HG03457 (cell line): Measurements from ENCODE around the gene MRPL22.
"Not testable (repeated sequence)": the region's sequence is repeated elsewhere in the genome, so short reads cannot be mapped to it uniquely, and the experiment has no call there.

Source experiments
- ATAC-seq: cut with Tn5 transposase; IDR thresholded peaks from one replicate; pipeline ENCODE4 v1.9.1; 2021; ENCODE audit warnings: moderate number of reproducible peaks; ENCODE audit not compliant: unreplicated experiment

MRPL22 gene

DNA sequence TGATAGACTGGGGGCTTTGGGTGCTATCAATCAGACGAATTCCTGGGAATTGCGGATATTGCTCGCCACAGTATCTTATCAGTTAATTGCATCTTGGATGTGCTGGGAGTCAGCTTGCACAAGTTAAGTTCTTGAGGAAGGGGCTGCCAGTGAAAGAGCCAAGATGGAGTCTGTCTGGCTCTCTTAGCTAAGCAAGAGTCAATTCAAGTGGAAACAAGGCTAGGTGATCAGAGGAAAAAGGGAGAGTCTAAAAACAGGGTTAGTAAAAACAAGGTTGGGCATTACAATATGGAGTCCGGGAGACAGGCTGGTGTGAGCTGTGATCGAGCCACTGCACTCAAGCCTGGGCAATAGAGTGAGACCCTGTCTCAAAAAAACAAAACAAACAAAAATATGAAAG lies 1.5 kb upstream of the MRPL22 start:
- not testable (repeated sequence) for ATAC-seq

GRCh38 chr5:154940375-154940771 lies 500 bp upstream of the MRPL22 start:
- no peak for ATAC-seq

- ATAC-seq = no peak
These were observed 2.7 kb downstream of the MRPL22 start for GRCh38 chr5:154943527-154943926.

- ATAC-seq = no peak
These were observed 3.8 kb downstream of the MRPL22 start for GRCh38 chr5:154944716-154945115.

DNA sequence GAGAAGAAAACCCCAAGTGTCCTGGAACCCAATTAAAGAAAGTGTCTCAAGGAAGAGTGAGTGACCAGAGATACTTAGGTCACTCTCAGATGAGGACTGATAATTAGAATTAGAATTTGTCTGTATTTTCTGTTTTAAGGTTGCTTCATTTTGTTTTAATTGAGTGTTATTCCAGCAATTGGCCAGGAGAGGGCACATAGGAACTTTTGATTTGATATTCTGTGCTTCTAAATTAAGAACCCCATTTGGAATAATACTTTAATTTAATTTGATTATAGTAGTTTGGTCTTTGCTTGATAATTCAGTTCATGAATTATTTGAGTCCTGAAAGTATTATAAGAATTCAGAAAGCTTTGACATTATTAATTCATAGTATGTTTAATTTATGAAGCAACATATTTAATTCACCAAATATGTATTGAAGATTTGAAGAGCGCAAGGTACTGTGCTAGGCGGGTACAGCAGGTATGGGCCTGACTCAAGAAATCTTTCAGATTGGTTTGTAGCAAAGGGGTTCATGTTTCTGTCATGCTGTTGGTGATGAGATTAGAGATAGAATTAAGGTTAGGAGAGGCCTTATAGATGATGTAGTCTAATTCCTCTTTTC lies 4.9 kb downstream of the MRPL22 start:
- no peak for ATAC-seq

DNA sequence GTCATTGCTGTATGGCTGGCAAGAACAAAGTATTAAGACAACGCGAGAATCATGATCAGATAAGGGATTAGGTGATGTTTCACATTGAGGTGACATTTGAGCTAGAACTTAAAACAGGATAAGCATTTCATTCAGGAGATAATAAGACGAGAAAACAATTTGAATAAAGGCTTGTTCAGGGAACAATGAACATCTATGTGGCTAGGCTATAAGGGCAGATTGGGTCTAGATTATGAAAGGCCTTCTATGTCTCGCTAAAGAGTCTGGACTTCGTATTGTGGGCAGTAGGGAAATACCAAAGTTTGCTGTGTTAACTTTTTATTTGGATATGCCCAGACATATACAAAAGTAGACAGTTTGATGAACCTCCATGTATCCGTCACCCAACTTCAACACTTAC lies 6.9 kb downstream of the MRPL22 start:
- no peak for ATAC-seq

DNA sequence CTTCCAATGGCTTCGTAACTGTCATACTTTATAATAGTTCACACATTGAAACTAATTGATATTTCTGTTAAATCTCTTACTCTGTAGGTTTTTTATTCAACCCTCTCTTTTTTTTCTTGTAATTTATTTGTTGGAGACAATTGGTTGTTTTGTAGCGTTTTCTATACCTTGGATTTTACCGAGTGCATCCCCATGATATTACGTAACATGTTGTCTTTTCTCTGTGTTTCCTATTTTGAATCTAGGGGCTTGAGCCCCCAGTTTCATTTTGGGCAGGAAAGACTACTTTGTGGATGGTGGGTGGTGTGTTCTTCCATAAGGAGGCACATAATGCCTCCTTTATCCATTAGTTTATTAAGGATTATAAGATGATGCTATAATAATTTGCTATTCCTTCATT lies 7.4 kb downstream of the MRPL22 start:
- ATAC-seq = no peak

GRCh38 chr5:154949781-154950180 lies 8.9 kb downstream of the MRPL22 start:
- no peak for ATAC-seq

- ATAC-seq = no peak
These were observed 15.8 kb downstream of the MRPL22 start for GRCh38 chr5:154956712-154957111.

- ATAC-seq = peak; percentile 92
These were observed 21.6 kb downstream of the MRPL22 start for GRCh38 chr5:154962494-154962893.

- ATAC-seq = no peak
These were observed 25.4 kb downstream of the MRPL22 start for GRCh38 chr5:154966081-154966841.

DNA sequence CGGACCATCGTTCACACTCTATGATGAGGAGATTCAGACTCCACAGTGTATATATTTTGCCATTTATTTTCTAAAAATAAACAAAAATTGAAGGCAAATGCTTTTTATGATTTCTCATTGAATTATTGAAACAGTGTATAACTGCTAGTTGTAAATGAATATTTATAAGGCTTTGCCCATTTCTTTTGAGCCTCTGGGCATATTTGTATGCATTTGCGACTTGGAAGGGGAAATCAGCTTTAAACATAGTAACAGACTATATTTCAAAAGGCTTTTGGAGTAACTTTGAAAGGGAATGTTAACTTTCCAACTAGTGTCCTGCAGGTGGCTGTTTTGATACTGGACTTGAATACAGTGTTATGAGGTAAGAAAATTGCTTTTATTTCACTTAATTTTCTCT lies 26.0 kb downstream of the MRPL22 start:
- no peak for ATAC-seq

DNA sequence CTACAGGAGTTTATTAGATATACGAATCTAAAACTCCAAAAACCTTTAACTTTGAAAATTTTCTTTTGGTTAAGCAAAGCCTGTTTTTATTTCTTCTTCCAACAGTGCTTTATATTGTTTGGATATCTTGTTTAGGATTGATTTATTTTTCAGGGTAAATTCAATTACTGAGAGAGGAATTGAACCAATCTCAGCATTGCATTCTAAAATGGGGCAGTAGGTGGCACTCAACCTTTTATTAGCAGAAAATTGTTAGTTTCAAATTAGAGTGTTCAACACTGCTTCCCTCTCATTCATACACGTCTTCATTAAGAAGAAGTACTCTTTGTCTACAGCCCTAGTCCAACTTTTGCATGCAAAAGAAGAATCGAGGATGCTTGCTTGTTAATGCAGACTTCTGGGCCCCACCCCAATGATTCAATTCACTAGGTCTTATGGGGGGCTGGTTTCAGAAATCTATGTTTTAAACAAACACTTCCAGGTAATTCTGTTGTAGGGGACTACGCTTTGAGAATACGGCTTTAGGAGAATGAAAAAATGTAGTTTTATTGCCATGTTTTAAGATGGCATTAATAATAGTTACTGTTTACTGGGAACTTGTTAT lies 26.6 kb downstream of the MRPL22 start:
- no peak for ATAC-seq

GRCh38 chr5:154968953-154969352 lies 28.1 kb downstream of the MRPL22 start:
- no peak for ATAC-seq

GRCh38 chr5:154970759-154971158 lies 29.9 kb downstream of the MRPL22 start:
- ATAC-seq = no peak

GRCh38 chr5:154971501-154971900 lies 30.6 kb downstream of the MRPL22 start:
- ATAC-seq = no peak

DNA sequence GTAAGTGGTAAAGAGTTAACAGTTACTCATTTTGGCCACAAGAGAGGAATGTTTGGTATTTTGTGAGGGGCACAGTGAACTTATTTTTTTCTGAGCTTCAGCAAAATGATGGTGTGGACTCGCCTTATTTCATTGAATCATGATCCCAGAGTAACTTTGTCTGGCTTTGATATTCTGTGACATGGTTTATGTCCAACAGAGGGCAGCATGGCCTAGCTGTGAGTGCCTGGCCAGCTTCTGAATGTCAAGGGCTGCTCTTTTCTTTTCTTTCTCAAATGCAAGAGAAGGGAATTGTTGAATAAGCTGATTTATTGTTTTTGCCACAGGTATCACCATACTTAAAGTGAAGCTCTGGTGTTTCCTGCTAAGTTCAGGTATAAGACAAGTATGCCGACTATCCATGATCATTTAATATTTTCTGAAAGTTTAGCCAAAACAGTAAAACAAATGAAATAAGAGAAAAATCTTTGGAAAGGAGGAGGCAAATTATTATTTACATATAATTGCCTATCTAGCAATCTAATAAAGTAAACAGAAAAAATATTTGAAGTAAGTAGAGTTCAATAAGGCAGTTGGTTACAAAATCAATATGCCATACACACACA lies 31.7 kb downstream of the MRPL22 start:
- no peak for ATAC-seq

- not testable (repeated sequence) for ATAC-seq
These were observed 35.2 kb downstream of the MRPL22 start for GRCh38 chr5:154976082-154976481.

GRCh38 chr5:154977409-154977808 lies 36.5 kb downstream of the MRPL22 start:
- no peak for ATAC-seq

DNA sequence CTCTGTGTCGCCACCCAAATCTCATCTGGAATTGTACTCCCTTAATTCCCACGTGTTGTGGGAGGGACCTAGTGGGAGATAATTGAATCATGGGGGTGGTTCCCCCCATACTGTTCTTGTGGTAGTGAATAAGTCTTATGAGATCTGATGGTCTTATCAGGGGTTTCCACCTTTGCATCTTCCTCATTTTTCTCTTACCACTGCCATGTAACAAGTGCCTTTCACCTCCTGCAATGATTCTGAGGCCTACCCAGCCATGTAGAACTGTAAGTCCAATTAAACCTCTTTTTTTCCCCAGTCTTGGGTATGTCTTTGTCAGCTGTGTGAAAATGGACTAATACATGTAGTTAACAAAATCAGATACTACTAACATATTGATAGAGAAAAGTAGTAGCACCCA lies 37.4 kb downstream of the MRPL22 start:
- ATAC-seq = not testable (repeated sequence)

DNA sequence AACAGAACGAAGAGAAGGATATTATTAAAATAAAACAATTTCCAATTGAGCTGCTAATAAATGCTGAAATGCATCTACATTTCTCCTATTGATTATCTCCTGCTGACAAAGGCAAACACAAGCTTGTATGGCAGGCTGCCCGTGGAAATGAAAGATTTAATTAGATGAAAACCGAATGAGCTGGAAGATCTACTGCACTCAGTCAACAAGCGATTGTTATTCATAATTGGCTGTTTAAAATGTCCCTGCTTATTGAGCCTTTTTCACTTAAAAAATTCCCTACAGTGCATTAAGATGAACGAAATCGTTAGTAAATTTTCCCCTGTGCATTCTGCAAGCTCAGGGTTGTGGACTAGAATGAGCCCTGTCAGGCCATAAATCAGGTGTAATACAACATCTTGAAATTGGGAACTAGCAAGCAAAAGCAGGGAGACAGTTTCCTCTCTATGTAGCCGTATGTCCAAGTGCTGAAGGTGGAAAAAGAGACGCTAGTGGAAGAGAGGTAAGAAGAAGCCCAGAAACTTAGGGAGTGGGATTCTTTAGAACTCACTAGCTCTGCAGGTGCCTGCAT lies 44.2 kb downstream of the MRPL22 start:
- ATAC-seq = no peak

- ATAC-seq = no peak
These were observed 45.3 kb downstream of the MRPL22 start for GRCh38 chr5:154986151-154986550.
